Ramos (cell line): ENCODE measurements around the gene SCAMP3.

Source experiments
- in situ Hi-C: fragments of 300-500 bp; cut with MboI; formaldehyde crosslinking; loops from one replicate; pipeline ENCODE4 v1.14.3; 2022; ENCODE audit warnings: low sequenced_read_pairs; ENCODE audit not compliant: unreplicated experiment

The SCAMP3 gene

DNA sequence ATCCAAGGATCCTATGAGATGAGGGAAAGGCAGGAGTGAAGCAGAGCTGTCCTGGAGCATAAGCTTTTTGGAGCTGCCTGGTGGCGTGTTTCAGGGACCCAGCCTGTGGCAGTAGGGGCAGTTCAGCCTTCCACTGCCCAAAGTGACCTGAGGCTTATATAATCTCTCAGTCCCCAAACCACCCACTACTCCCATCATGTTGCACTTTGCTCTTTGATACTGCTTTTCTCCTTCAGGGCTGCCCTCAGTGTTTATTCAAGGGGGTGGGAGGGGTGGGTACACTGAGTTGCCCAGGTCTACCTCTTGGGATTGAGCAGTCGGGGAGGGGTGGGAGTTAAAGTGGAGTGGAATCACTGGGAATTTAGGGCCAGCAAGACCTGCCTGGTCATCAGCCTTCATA, 24.4 kb upstream of the SCAMP3 start:
- in situ Hi-C loops: no loop called here

DNA sequence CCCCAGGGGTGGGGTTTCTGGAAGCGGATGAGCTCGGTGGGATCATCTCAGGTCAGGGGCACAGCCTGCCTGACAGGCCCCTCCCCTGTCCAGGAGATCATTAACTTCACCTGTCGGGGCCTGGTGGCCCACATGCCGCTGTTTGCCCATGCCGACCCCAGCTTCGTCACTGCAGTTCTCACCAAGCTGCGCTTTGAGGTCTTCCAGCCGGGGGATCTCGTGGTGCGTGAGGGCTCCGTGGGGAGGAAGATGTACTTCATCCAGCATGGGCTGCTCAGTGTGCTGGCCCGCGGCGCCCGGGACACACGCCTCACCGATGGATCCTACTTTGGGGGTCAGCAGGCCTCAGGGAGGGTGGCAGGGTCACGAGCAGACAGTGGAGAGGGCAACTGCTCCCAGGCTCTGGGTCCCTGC, 23.5 kb upstream of the SCAMP3 start:
- in situ Hi-C loops: no loop called here

GRCh38 chr1:155285063-155285462, 22.9 kb upstream of the SCAMP3 start:
- in situ Hi-C loops: no loop called here

DNA sequence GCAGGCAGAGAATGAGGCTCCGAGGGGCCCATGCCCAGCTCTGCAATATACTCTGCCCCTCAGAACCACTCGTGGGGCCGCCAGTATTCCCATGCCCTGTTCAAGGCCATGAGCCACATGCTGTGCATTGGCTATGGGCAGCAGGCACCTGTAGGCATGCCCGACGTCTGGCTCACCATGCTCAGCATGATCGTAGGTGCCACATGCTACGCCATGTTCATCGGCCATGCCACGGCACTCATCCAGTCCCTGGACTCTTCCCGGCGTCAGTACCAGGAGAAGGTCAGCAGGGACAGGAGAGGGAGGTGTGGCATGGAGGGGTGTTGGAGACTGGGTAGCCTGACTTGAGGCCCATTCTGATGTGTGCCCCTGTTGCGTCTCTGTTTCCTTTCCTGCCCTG, 22.3 kb upstream of the SCAMP3 start:
- in situ Hi-C loops: no loop called here

DNA sequence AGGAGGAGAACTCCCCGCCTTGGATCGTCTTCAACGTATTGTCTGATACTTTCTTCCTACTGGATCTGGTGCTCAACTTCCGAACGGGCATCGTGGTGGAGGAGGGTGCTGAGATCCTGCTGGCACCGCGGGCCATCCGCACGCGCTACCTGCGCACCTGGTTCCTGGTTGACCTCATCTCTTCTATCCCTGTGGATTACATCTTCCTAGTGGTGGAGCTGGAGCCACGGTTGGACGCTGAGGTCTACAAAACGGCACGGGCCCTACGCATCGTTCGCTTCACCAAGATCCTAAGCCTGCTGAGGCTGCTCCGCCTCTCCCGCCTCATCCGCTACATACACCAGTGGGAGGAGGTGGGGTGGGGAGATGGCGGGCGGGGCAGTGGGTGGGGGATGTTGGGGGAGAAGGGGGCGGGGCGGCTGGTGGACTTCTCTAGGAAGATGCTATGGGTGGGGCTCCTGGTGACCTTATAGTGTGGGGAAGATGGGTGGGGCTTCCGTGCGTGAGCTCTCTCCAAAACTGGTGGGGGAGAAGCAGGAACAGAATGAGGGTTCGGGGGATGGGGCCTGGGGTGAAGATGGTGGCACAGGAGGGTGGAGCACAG, 20.4 kb upstream of the SCAMP3 start:
- in situ Hi-C loops: no loop called here

DNA sequence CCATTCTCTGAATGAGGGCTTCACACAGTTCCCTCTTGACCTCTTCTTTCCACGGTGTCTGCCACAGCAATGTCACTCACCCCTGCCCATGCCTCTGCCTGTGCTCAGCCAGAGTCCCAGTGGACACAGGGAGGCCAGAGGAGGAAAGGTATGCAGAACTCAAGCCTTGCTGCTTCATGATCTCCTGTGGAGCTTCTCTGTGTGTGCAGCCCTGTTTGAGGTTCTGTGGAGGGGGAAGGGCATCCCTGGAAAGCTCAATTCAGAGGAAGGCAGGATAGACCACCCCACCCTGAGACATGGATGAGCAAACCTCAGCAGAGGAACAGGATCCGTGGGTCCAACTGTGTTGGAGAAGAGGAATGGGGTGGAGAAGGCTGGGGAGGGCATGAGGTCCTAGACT, 17.1 kb upstream of the SCAMP3 start:
- in situ Hi-C loops: no loop called here

DNA sequence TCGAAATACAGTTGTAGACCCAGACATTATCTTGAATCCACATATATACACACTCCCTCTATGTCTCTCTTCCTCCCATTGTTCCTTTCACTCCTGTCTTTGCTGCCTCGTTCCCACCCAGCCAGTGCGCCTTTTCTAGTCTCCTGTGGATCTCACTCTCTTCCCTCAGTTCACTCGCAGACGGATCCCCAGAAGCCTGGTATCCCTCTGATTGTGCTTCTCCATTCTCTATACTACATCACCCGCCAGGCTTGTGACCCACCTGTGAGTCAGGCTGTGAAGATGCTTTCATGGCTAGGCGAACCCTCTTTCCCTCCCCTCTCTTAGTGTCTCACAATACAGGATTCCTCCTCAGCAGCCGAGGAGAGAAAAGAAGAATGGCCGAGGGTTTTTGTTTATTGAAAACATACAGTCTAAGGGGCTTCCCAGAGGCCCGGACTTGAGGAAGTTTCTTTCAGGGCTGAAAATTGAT, 16.6 kb upstream of the SCAMP3 start:
- in situ Hi-C loops: no loop called here

GRCh38 chr1:155277902-155278688, 15.9 kb upstream of the SCAMP3 start:
- in situ Hi-C loops: no loop called here

GRCh38 chr1:155277070-155277901, 15.1 kb upstream of the SCAMP3 start, which contains the start of gene HCN3:
TSS of gene HCN3 (plus strand) at chr1:155277463. CDS start at chr1:155277591, 128 bp downstream.
- in situ Hi-C loops: no loop called here

GRCh38 chr1:155273343-155274245, 11.4 kb upstream of the SCAMP3 start, which contains the start of gene CLK2:
TSS of gene CLK2 (minus strand) at chr1:155273504. CDS start at chr1:155270977, 2,527 bp downstream.
- in situ Hi-C loops: no loop called here

GRCh38 chr1:155272466-155273342, 10.5 kb upstream of the SCAMP3 start:
- in situ Hi-C loops: no loop called here

DNA sequence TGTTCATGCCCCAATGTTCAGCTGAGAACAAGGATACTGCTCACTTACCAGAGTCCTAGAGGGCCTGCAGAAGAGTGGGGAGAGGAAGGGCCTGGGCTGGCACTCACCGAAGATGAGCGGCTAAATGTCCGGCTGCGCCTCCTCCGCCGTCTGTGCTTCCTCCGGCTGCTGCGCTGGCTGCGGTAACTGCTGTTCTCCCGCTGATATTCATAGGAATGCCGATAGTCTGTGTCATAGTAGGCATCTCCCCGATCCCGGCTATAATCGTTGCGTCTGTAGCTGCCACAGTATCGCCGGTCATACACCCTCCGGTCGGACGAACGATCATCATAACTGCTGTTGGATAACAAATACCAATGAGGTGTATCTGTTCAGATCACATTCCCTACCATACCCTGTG, 7.2 kb upstream of the SCAMP3 start:
- in situ Hi-C loops: no loop called here

GRCh38 chr1:155268630-155269029, 6.5 kb upstream of the SCAMP3 start:
- in situ Hi-C loops: no loop called here

GRCh38 chr1:155267373-155267772, 5.2 kb upstream of the SCAMP3 start:
- in situ Hi-C loops: no loop called here

GRCh38 chr1:155266553-155266952, 4.4 kb upstream of the SCAMP3 start:
- in situ Hi-C loops: no loop called here

DNA sequence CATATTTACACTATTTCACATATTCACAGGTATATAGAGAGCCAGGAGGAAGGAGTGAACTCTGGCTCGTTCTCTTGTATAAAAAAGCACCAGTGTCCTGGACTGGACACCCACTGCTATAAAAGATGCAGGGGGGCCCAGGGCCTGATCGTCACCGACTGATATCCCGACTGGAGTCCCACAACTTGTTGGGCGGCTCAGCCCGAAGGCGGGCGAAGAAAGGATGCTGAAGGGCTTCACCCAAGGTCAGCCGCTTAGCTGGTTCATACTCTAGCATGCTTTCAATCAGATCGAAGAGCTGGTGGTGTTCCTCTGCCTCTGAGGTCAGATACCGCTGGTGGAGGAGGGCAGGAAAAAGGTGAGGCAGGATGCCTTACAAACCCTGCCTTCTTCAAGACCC, 907 bp upstream of the SCAMP3 start:
- in situ Hi-C loops: no loop called here

GRCh38 chr1:155261493-155261851, 688 bp downstream of the SCAMP3 start:
- in situ Hi-C loops: no loop called here

GRCh38 chr1:155260276-155260675, 1.9 kb downstream of the SCAMP3 start:
- in situ Hi-C loops: no loop called here
